SKM-1 treated with dmso at 0.1 percent for 144 hours (cell line): ENCODE results near the gene CEP95.

Source experiments
- DNase-seq: peaks from one replicate; lab custom pipeline; 2025; ENCODE audit not compliant: unreplicated experiment; lab: John Stamatoyannopoulos, UW

Gene CEP95

GRCh38 chr17:64515829-64516228 is 9.1 kb downstream of the CEP95 start:
- DNase-seq: no peak

GRCh38 chr17:64519601-64520000 is 12.8 kb downstream of the CEP95 start:
- no peak for DNase-seq

DNA sequence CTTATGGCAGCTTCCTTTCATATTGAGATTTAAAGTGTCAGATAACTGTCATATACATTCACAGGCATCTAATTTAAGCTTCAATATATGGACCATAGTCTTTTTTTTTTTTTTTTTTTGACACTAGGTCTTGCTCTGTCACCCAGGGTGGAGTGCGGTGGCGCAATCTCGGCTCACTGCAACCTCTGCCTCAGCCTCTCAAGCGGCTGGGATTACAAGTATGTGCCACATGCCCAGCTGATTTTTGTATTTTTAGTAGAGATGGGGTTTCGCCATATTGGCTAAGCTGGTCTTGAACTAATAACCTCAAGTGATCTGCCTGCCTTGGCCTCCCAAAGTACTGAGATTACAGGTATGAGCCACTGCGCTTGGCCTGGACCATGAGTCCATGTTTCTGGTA is 13.6 kb downstream of the CEP95 start:
- no peak for DNase-seq

DNA sequence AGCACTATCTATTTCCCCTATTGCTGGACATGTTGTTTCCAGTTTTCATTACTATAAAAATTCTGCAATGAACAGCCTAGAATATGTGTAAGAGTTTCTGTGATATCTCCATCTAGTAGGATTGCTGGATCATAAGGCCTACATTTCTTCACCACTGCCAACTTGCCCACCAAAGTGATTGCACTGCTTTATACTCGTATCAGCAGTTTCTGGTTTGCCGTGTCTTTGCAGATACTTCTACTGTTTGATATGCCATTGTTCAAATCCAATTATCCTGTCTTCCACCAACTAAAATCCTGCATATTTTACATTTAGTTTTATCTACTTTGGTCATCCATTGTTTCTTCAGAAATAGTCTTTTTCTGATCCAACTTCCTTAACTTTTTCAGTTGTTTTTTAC is 21.1 kb downstream of the CEP95 start:
- DNase-seq: no peak

DNA sequence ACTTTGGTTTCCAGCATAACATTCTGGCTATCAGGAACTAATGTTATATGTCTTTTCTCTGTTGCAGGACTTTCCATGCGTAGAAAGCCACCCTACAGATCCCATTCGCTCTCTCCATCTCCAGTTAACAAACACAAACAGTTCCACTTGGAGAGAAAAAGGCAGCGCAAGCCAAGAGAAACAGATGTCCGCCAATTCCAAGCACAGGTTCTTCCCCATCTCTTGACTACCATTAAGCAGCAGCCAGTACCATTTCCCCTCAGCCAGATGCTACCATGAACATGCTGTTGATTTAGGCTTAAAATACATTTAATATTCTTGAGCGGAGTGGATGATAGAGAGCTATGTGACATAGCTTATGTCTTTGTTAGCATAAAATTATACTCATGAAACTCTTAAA is 22.4 kb downstream of the CEP95 start:
- DNase-seq: no peak

GRCh38 chr17:64531955-64532371 is 25.2 kb downstream of the CEP95 start:
- no peak for DNase-seq

- no peak for DNase-seq
Measured at GRCh38 chr17:64532409-64532808, 25.6 kb downstream of the CEP95 start.

DNA sequence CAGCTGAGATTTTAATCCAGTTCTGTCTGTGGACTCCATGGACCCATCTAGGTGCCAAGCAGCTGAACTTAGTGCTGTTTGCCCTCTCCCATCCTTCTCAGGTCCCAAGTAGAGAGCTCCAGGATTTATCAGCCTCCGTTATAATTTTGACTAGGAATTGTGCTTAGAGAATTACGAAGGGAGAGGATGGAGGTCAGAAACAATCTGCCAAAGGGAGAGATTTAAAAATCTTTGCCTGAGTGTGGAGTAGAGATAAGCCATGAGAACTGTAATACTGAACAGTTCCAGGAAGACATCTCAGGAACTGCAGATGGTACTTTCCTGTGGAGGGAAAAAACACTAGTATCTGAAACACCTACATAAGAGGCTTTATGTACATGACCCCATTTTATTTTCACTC is 27.0 kb downstream of the CEP95 start:
- DNase-seq: no peak

GRCh38 chr17:64534187-64534586 is 27.4 kb downstream of the CEP95 start:
- DNase-seq: no peak

GRCh38 chr17:64535357-64535756 is 28.6 kb downstream of the CEP95 start:
- DNase-seq: no peak

DNA sequence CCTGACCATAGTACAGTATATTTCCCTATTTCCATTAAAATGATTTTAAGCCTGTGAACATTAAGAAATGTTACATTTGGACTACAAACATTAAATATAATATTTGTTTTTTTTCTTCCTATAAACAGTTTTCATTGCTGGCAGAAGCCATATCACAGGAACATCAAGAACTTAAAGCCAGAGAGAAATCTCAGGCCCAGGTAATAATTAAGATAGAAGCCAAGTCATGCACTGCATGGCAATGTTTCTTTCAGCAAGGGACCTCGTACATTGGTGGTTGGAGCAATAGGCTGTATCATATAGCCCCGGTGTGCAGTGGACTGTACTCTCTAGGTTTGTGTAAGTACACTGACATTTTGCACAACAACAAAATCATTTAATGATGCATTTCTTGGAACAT is 30.1 kb downstream of the CEP95 start:
- DNase-seq: no peak

DNA sequence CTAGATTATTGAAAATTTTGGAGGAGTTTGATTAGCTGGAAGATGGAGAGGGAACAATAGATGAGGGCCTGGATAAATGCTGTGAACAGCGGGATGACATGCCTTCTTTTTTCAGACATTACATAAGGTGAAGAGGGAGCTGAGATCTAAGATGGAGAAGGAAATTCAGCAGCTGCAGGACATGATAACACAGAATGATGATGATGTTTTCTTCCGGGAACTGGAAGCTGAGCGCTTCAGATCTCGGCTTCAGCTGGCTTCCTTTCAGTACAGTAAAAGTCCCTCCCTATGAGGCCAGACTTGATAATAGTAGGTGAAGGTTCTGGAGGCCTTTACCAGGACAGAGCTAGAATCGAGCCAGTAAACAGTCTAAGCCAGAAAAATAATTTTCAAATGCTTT is 30.7 kb downstream of the CEP95 start:
- no peak for DNase-seq

GRCh38 chr17:64538508-64539130 is 31.8 kb downstream of the CEP95 start:
- no peak for DNase-seq

- DNase-seq: no peak
Measured at GRCh38 chr17:64540118-64540776, 33.5 kb downstream of the CEP95 start.

DNA sequence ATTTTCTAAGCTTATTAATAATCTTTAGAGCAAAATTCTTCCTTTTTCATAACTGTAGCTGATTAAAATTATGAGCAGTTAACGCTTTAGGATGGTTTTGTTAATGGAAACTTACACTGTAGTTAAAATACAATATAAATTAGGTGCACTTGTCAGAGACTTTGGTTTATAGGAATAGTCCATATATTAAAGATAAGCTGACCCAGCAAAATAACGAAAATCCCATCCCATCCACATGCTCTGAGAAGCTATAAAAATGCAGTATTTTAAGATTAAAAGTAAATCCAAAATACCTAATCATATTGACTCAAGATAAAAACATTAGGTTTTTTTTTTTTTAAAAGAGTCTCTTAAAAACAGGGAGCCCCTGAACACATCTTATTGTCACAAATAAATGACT is 38.0 kb downstream of the CEP95 start:
- no peak for DNase-seq

GRCh38 chr17:64546716-64547115 is 39.9 kb downstream of the CEP95 start:
- DNase-seq: no peak

GRCh38 chr17:64547319-64547718 is 40.5 kb downstream of the CEP95 start:
- no peak for DNase-seq

DNA sequence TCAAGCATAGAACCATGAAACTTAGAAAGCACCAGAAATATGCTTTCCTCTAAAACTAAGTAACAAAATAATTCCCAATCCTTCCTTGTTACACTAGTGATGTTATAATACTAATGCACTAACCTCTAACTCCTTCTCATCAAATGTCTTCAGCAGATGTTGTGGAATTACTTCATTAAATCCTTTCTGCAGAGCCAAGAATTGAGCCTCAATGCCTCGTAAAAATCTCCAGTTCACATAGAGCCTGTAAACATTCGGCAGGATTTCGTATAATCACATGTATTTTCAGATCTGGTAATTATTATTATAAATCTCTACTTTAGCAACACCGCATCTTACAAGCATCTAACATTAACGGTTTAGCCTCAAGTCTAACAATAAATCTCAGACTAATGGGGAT is 44.7 kb downstream of the CEP95 start:
- DNase-seq: no peak

- DNase-seq: no peak
Measured at GRCh38 chr17:64554028-64554637, 47.4 kb downstream of the CEP95 start.

DNA sequence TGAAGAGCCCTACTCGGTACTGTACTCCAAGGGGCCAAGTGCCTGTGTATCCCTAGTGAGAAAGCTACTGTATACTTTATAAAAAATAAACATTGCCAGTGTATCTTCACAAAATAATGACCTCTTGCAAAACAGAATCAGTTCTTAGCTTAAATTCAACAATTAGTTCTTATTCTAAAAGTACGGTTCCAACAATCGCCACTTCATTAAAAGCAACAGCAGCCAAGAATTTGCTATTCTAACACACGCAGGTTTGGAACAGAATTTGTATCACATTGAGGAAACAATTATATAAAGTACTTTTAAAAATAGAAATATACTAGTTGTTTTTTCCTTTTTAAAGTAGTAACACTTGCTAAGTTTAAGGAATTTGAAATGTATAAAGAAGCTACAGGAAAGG is 48.5 kb downstream of the CEP95 start:
- no peak for DNase-seq

GRCh38 chr17:64564098-64564497 is 57.3 kb downstream of the CEP95 start:
- no peak for DNase-seq

DNA sequence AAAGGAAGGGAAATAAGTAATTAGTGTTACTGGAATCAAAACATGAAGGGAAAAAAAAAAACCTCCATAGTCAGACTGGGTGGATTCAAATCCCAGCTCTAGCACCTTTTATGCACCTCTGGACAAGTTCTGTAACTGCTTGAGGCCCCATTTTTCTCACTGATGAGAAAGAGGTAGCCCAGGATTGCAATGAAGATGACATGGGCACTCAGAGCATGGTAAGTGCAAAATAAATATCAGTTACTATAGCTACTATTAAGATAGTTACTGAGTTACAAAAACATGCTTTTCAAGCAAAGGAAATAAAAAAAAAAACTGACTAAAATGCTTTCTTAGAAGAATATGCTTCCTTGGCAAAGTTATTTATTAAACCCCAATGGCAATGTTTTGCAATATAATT is 58.8 kb downstream of the CEP95 start:
- DNase-seq: no peak

DNA sequence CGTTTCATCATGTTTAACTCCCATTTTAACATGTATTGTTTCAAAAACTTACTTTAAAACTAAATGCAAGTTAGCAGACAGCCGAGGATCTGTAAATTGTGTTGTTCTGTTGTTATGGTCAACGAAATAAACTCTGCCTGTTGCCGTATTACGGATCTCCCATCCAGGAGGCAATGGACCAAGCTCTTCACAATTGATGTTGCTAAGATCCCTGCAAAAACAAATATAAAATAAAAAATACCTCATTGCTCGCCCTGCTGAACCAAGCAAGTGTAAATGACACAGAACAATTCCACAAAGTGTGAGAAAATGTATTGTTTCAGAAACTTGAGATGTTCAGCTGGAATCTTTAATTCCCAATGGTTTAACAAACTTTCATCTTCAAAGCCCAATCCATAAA is 65.0 kb downstream of the CEP95 start:
- DNase-seq: no peak
